ENCODE results near the gene TEAD4. TPM values are rescaled to one million over a fixed set of nuclear protein-coding genes. Genes with fewer than 3 reads are reported as not detected.

The TEAD4 gene
- total RNA-seq, 1 donor from 2014 or later: 120 TPM

DNA sequence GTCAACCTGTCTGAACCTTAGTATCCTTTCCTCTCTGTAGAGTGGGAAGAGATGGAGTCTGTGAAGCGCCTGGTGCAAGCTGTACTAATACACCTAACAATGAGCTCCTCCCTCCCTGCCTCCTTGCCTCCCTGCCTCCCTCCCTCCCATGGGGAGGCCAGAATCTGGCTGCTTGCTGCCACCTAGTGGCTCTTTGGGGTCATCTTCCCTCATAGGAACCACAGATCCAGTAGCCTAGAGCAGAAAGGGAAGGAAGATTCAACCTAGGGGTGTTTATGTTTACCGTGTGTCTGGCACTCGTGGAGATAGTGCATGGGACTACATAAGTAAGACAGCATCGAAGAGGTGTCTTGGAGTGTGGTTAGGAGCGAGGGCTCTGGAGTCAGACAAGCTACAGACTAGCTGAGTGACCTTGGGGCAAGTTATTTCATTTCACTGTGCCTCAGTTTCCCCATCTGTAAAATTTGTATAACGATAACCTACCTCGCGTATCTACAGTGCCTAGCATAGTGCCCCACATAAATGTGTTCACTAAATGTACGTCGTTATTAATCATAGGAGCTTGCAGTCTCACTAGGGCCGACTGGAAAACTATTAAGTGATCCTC, 82.5 kb downstream of the TEAD4 start:
- peaks cover 37% of the 10 kb centered on the region for H3K4me1 Mint-ChIP-seq (ENCODE audit: unreplicated experiment)
- peak overlapping the region; percentile 43 for H3K27ac Mint-ChIP-seq (ENCODE audit: unreplicated experiment)
- peak overlapping the region; percentile 4 for H3K4me3 Mint-ChIP-seq (ENCODE audit: unreplicated experiment)
- DNase-seq (ENCODE audit: low spot score): peak; percentile 75
- H3K27me3 Mint-ChIP-seq (ENCODE audit: unreplicated experiment): peaks cover 20% of the 10 kb centered on the region
- TF ChIP-seq, protein P1, sequence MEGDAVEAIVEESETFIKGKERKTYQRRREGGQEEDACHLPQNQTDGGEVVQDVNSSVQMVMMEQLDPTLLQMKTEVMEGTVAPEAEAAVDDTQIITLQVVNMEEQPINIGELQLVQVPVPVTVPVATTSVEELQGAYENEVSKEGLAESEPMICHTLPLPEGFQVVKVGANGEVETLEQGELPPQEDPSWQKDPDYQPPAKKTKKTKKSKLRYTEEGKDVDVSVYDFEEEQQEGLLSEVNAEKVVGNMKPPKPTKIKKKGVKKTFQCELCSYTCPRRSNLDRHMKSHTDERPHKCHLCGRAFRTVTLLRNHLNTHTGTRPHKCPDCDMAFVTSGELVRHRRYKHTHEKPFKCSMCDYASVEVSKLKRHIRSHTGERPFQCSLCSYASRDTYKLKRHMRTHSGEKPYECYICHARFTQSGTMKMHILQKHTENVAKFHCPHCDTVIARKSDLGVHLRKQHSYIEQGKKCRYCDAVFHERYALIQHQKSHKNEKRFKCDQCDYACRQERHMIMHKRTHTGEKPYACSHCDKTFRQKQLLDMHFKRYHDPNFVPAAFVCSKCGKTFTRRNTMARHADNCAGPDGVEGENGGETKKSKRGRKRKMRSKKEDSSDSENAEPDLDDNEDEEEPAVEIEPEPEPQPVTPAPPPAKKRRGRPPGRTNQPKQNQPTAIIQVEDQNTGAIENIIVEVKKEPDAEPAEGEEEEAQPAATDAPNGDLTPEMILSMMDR (IDR thresholded peaks at IDR 0.05; ENCODE audit: unreplicated experiment): peak; percentile 75
- peaks cover 56% of the 10 kb centered on the region for H3K36me3 Mint-ChIP-seq (ENCODE audit: low read depth, unreplicated experiment)
- no peaks in the 10 kb centered on the region for H3K9me3 Mint-ChIP-seq (ENCODE audit: unreplicated experiment)

DNA sequence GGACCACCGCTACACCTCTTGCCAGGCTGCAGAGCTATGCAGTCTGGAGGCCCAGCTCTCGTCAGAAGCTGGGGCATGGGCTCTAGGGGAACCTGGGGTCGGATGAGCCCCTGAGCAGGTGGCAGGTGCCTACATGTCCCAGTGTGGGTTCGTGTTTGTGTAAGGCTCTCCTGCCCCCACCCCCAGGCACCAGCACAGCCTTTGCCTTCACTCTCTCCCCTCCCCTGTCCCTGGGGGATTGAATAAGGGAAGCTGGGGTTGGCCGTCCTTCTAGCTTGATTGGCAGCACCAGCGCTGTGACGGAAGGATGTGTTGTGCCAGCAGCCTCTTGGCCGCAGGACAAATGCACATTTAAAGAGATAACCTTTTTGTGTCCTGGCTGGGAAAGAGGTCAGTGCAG, 83.2 kb downstream of the TEAD4 start:
- peaks cover 39% of the 10 kb centered on the region for H3K4me1 Mint-ChIP-seq (ENCODE audit: unreplicated experiment)
- no peak overlapping the region for H3K27ac Mint-ChIP-seq (ENCODE audit: unreplicated experiment)
- no peak for DNase-seq (ENCODE audit: low spot score)
- TF ChIP-seq, protein P1 (IDR thresholded peaks at IDR 0.05; ENCODE audit: unreplicated experiment): no peak
- H3K4me3 Mint-ChIP-seq (ENCODE audit: unreplicated experiment): no peak overlapping the region
- no peaks in the 10 kb centered on the region for H3K9me3 Mint-ChIP-seq (ENCODE audit: unreplicated experiment)
- peaks cover 19% of the 10 kb centered on the region for H3K27me3 Mint-ChIP-seq (ENCODE audit: unreplicated experiment)
- peaks cover 49% of the 10 kb centered on the region for H3K36me3 Mint-ChIP-seq (ENCODE audit: low read depth, unreplicated experiment)

DNA sequence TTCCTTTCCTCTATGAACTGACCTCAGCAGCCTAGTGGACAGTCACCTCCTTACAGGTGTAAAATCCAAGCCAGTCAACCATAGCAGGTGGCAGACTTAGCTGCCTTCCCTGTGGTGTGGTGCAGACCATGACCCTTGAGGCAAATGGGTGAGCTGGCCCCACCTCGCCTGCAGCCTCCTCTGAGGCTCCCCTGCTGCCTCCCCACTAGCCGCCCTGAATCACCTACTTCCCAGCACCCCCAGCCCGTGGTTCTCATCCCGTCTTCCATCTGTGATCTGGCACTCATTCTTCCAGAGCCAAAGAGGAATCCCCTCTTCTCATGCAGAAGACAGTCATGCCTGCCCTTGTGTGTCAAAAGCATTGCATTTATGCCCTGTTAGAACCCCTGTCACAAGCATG, 83.6 kb downstream of the TEAD4 start:
- no peak for DNase-seq (ENCODE audit: low spot score)
- Mint-ChIP-seq H3K27ac (ENCODE audit: unreplicated experiment) (no peak overlapping the region), H3K4me1 (ENCODE audit: unreplicated experiment) (peaks cover 43% of the 10 kb centered on the region), H3K36me3 (ENCODE audit: low read depth, unreplicated experiment) (peaks cover 44% of the 10 kb centered on the region), H3K9me3 (ENCODE audit: unreplicated experiment) (no peaks in the 10 kb centered on the region), H3K27me3 (ENCODE audit: unreplicated experiment) (peaks cover 21% of the 10 kb centered on the region), H3K4me3 (ENCODE audit: unreplicated experiment) (no peak overlapping the region)
- TF ChIP-seq, protein P1 (IDR thresholded peaks at IDR 0.05; ENCODE audit: unreplicated experiment): no peak

DNA sequence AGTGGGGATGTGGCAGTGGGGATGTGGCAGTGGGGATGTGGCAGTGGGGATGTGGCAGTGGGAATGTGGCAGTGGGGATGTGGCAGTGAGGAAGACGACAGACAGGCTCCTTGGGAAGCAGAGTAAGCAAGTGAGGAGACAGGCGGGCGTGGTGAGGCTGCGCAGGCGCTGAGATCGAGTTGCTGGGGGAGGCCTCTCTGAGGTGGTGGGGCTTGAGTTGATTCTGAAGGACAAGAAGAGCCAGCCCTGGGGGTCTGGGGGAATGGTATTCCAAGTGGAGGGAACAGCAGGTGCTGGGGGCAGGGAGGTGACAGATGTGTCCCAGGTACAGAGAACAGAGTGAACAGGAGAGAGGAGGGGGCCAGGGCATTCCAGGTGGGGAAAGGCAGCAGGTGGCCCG, 84.2 kb downstream of the TEAD4 start:
- Mint-ChIP-seq H3K4me3 (ENCODE audit: unreplicated experiment) (no peak overlapping the region), H3K36me3 (ENCODE audit: low read depth, unreplicated experiment) (peaks cover 40% of the 10 kb centered on the region), H3K27me3 (ENCODE audit: unreplicated experiment) (peaks cover 23% of the 10 kb centered on the region), H3K27ac (ENCODE audit: unreplicated experiment) (peak overlapping the region; percentile 74), H3K4me1 (ENCODE audit: unreplicated experiment) (peaks cover 48% of the 10 kb centered on the region), H3K9me3 (ENCODE audit: unreplicated experiment) (no peaks in the 10 kb centered on the region)
- DNase-seq (ENCODE audit: low spot score): no peak
- TF ChIP-seq, protein P1 (IDR thresholded peaks at IDR 0.05; ENCODE audit: unreplicated experiment): no peak

DNA sequence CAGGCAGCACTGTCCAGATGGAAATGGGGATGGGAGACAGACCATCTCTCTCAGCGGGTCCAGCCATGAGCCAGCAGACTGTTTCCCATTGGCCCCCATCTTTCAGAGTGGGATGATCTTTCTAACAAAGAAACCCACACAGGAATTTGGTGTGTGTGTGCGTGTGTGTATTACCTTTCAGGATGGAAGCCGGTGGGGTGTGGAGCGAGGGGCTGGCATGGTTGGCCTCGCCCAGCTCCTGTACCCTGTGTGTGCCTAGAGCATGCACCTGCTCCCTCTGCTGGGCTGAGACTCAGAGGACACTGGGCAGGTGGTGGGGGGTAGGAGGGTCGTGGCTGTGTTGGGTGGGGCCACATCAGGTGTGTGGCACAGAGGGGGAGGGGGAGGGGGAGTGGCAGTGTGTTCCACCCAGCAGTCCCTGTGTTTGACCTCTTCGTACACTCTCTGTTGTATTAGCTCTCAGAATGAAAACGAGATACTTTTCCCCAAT, 85.0 kb downstream of the TEAD4 start:
- Mint-ChIP-seq H3K4me3 (ENCODE audit: unreplicated experiment) (no peak overlapping the region), H3K9me3 (ENCODE audit: unreplicated experiment) (no peaks in the 10 kb centered on the region), H3K27me3 (ENCODE audit: unreplicated experiment) (peaks cover 26% of the 10 kb centered on the region), H3K27ac (ENCODE audit: unreplicated experiment) (peak overlapping the region; percentile 64), H3K4me1 (ENCODE audit: unreplicated experiment) (peaks cover 52% of the 10 kb centered on the region), H3K36me3 (ENCODE audit: low read depth, unreplicated experiment) (peaks cover 32% of the 10 kb centered on the region)
- no peak for DNase-seq (ENCODE audit: low spot score)
- TF ChIP-seq, protein P1 (IDR thresholded peaks at IDR 0.05; ENCODE audit: unreplicated experiment): no peak
